Prostate gland (tissue), 2 donors: ENCODE results near the gene ZNF253. TPM values are rescaled to one million over a fixed set of nuclear protein-coding genes. Genes with fewer than 3 reads are reported as not detected.

ENCODE experiments used
- DNase-seq: peaks from one replicate; pipeline ENCODE4 v3.0.0-alpha.2; 2019; ENCODE audit warnings: low spot score
- H3K27ac ChIP-seq, 2 donors: fragments of 200-600 bp; sonication (generic); 2 replicates each; pipeline ENCODE4 v1.5.1; 2017 to 2019
- H3K27me3 ChIP-seq: fragments of 200-600 bp; sonication (generic); replicated peaks from 2 replicates; pipeline ENCODE4 v1.5.1; 2019; ENCODE audit not compliant: insufficient read depth
- H3K36me3 ChIP-seq, 2 donors: fragments of 200-600 bp; sonication (generic); 1 replicate in 1 of 2; 2 replicates in 1 of 2; pipeline versions ENCODE4 v1.5.1 to v1.8.1; 2017 to 2019
- H3K4me1 ChIP-seq: fragments of 200-600 bp; sonication (generic); replicated peaks from 2 replicates; pipeline ENCODE4 v1.5.1; 2019
- H3K4me3 ChIP-seq, 2 donors: fragments of 200-600 bp; sonication (generic); 2 replicates each; pipeline ENCODE4 v1.5.1; 2017 to 2019
- H3K9me3 ChIP-seq: fragments of 200-600 bp; sonication (generic); 2 replicates; pipeline ENCODE4 v1.5.1; 2017
- CTCF ChIP-seq, 4 experiments: fragments of 200-600 bp in 2 of 4; fragments of 450-650 bp in 2 of 4; sonication (generic) in 2 of 4; IDR thresholded peaks; 1 replicate in 3 of 4; 2 replicates in 1 of 4; pipeline ENCODE4 v1.5.1; 2016 to 2019; ENCODE audit warnings: antibody characterized with exemption in 4 of 4, mild to moderate bottlenecking in 2 of 4, moderate library complexity in 2 of 4
- POLR2A ChIP-seq: fragments of 450-650 bp; IDR thresholded peaks from one replicate; pipeline ENCODE4 v1.6.1; 2016; ENCODE audit warnings: antibody characterized with exemption, mild to moderate bottlenecking
- POLR2AphosphoS5 ChIP-seq: sonication (generic); formaldehyde crosslinking; IDR thresholded peaks from one replicate; pipeline ENCODE4 v1.6.1; 2017; ENCODE audit warnings: antibody characterized with exemption
- WGBS: methylation state at CpG from one replicate; pipeline ENCODE4 v1.1.5; 2018; 5-methylcytosine and 5-hydroxymethylcytosine counted together
- intact Hi-C: fragments of 100-400 bp; cut with DNase I; formaldehyde crosslinking; loops from one replicate; pipeline ENCODE4 v1.14.2; 2022
- total RNA-seq, 2 donors: library from RNA; depleted of rRNA; stranded (reverse); fragments of >200 nt; gene quantifications; one replicate each; pipeline ENCODE4 v1.1.0, GENCODE V29; 2016

The ZNF253 gene
- total RNA-seq, 2 donors from 2014 or later, result 10.6 to 20.0 TPM

- no peaks in the 10 kb centered on the region for H3K36me3 ChIP-seq
- WGBS, result 77% methylated on average over 8 of the region's 8 CpGs
- DNase-seq, result no peak
- intact Hi-C loops, result no loop called here
- no peak overlapping the region for H3K27ac ChIP-seq
- TF ChIP-seq POLR2A (no peak), CTCF (IDR thresholded peaks at IDR 0.05) (no peak), POLR2AphosphoS5 (no peak)
- H3K9me3 ChIP-seq, result no peaks in the 10 kb centered on the region
- no peaks in the 10 kb centered on the region for H3K27me3 ChIP-seq
- no peaks in the 10 kb centered on the region for H3K4me1 ChIP-seq
- H3K4me3 ChIP-seq, result no peak overlapping the region
Measured at GRCh38 chr19:19943848-19944582, 78.3 kb downstream of the ZNF253 start.

Other genes starting within 250 kb of the ZNF253 start
- 10 to 100 TPM in 1 of 2 donors, 1 to 10 TPM in 1; 2.6 to 10.6 TPM for gene PBX4, start 247.2 kb upstream of the ZNF253 start, total RNA-seq
- 100 to 1,000 TPM in 1 of 2 donors, 10 to 100 TPM in 1; 39.7 to 167 TPM for gene LPAR2, start 237.7 kb upstream of the ZNF253 start, total RNA-seq
- gene GMIP, start 222.2 kb upstream of the ZNF253 start, total RNA-seq, result 10 to 100 TPM; 10.2 to 11.6 TPM
- gene ATP13A1, start 202.2 kb upstream of the ZNF253 start, total RNA-seq, result 100 to 1,000 TPM; 227 to 315 TPM
- 1 to 10 TPM; 4.1 to 7.1 TPM for gene ZNF101, start 197.0 kb upstream of the ZNF253 start, total RNA-seq
- 1 to 10 TPM; 9.5 to 9.9 TPM for gene ZNF14, start 132.8 kb upstream of the ZNF253 start, total RNA-seq
- 10 to 100 TPM; 35.7 to 37.2 TPM for gene ZNF506, start 44.1 kb upstream of the ZNF253 start, total RNA-seq
- gene ZNF93, start 35.1 kb downstream of the ZNF253 start, total RNA-seq, result 1 to 10 TPM; 6.1 to 7.6 TPM
- gene ZNF682, start 173.6 kb downstream of the ZNF253 start, total RNA-seq, result 1 to 10 TPM; 4.3 to 4.9 TPM
- 1 to 10 TPM; 4.1 to 4.5 TPM for gene ZNF90, start 212.1 kb downstream of the ZNF253 start, total RNA-seq